Kidney epithelial cell (primary cell): ENCODE measurements around the gene GALNT9. TPM values are rescaled to one million over a fixed set of nuclear protein-coding genes. Genes with fewer than 3 reads are reported as not detected.

Experiments used
- DNase-seq: peaks from one replicate; pipeline ENCODE4 v3.0.0-alpha.2; 2010; ENCODE audit warnings: low read depth
- H3K27me3 ChIP-seq: 2 replicates; pipeline ENCODE4 v1.6.0; 2011; ENCODE audit warnings: low read length; ENCODE audit not compliant: control insufficient read depth, insufficient read depth
- H3K36me3 ChIP-seq: 2 replicates; pipeline ENCODE4 v1.5.1; 2011; ENCODE audit warnings: low read length; ENCODE audit not compliant: control insufficient read depth, insufficient read depth
- H3K4me3 ChIP-seq: 2 replicates; pipeline ENCODE4 v1.5.1; 2011; ENCODE audit warnings: low read depth, mild to moderate bottlenecking, control low read depth, low read length
- total RNA-seq: library from RNA; depleted of rRNA; stranded (reverse); fragments of >200 nt; gene quantifications from 2 replicates; pipeline ENCODE4 v1.2.3, GENCODE V29; 2015
- TF ChIP-seq, protein P1 (sequence below): IDR thresholded peaks from 2 replicates; pipeline ENCODE4 v1.5.1; 2011; ENCODE audit warnings: mild to moderate bottlenecking, moderate library complexity, low read length, control low read depth, inconsistent platforms; ENCODE audit not compliant: insufficient read depth, poor library complexity, severe bottlenecking

GALNT9 gene
- total RNA-seq, 1 donor from 2014 or later = 1.5 TPM

DNA sequence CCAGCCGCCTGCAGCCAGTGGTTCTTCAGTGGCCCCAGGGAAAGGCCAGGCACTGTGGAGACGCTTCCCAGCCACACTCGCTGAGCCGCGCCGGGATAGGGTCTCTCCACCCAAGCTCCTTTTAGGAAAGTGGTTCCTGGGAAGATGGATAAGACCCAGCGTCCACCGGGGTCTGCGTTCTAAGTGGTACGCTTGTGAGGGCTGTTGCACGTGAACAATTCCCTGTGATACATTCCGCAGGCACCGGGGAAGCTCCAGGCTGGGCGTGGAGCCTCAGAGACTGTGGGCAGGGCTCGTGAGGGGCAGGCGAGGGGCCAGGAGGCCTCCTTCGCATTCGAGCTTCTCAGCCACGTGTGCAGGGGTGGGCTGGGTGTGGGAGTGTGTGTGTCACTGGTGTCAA lies 48.4 kb downstream of the GALNT9 start:
- Histone ChIP-seq H3K27me3 (peaks cover 66% of the 10 kb centered on the region), H3K36me3 (no peaks in the 10 kb centered on the region), H3K4me3 (no peak overlapping the region)
- no peak for DNase-seq
- TF ChIP-seq, protein P1, sequence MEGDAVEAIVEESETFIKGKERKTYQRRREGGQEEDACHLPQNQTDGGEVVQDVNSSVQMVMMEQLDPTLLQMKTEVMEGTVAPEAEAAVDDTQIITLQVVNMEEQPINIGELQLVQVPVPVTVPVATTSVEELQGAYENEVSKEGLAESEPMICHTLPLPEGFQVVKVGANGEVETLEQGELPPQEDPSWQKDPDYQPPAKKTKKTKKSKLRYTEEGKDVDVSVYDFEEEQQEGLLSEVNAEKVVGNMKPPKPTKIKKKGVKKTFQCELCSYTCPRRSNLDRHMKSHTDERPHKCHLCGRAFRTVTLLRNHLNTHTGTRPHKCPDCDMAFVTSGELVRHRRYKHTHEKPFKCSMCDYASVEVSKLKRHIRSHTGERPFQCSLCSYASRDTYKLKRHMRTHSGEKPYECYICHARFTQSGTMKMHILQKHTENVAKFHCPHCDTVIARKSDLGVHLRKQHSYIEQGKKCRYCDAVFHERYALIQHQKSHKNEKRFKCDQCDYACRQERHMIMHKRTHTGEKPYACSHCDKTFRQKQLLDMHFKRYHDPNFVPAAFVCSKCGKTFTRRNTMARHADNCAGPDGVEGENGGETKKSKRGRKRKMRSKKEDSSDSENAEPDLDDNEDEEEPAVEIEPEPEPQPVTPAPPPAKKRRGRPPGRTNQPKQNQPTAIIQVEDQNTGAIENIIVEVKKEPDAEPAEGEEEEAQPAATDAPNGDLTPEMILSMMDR = no peak

DNA sequence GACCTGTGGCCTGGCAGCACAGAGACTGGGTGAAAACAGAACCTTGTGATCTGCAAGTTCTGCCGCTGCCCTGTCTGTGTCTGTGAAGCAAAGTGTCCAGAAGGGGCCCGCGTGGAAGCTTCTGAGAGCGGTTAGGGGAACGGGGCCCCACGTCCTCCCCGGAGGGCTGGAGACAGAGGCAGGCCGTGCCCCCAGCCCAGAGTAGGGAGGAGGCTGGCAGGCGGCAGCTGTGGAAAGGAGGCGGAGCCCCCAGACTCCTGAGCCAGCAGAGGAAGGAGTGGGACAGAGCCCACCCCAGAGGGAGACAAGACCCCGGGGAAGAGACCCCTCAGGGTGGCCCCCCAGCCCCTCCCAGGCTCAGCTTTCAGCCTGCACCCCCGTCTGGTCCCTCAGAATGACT lies 49.0 kb downstream of the GALNT9 start:
- peaks cover 66% of the 10 kb centered on the region for H3K27me3 ChIP-seq
- H3K36me3 ChIP-seq = no peaks in the 10 kb centered on the region
- DNase-seq = no peak
- TF ChIP-seq, protein P1 = no peak
- H3K4me3 ChIP-seq = no peak overlapping the region

DNA sequence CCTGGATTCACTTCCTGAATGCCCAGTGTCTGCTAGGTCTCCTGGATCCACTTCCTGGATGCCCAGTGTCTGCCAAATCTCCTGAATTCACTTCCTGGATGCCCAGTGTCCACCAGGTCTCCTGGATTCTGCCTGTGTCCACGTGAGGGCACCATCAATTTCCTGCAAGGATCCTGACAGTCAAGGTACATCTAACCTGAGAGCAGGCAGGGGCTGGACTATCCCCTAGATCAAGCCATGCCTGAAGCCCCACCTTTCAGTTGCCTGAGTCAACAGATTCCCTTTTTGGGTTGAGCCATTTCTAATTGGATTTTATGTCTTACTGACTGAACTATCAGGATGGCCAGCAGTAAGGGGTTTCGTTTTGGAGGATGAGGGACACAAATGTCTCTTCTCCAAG lies 49.5 kb downstream of the GALNT9 start:
- Histone ChIP-seq H3K27me3 (peaks cover 66% of the 10 kb centered on the region), H3K36me3 (no peaks in the 10 kb centered on the region), H3K4me3 (no peak overlapping the region)
- TF ChIP-seq, protein P1 = no peak
- DNase-seq = no peak

DNA sequence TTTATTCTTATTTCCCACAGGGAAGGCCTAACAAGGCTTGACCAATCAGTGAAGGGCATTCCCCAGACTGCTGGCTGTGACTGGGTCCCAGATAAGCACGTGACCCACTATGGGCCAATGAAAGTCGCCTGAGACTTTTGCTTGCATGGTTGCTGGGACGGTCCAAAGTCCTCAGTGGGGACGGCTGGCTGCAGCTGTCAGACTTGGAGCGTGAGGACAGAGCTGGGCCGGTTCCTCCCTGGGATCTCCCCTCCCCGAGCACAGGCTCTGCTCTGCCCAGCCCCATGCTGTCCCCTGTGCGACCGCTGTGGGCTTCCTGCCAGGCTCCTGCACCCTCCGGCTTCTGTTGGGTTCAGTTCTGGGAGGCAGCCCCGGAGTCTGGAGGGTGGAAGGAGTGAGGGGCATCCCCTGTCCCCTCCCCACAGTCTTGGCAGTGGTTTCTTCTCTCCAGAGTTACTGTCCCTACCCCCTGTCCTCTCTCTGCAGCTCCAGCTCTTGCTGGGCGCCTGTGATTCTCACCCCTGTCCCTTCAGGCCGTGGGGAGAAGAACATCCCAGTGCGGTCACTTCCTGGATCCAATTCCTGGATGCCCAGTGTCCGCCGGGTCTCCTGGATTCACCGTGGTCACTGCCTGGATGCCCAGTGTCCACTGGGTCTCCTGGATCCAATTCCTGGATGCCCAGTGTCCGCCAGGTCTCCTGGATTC lies 50.1 kb downstream of the GALNT9 start:
- no peak for DNase-seq
- TF ChIP-seq, protein P1 = no peak

DNA sequence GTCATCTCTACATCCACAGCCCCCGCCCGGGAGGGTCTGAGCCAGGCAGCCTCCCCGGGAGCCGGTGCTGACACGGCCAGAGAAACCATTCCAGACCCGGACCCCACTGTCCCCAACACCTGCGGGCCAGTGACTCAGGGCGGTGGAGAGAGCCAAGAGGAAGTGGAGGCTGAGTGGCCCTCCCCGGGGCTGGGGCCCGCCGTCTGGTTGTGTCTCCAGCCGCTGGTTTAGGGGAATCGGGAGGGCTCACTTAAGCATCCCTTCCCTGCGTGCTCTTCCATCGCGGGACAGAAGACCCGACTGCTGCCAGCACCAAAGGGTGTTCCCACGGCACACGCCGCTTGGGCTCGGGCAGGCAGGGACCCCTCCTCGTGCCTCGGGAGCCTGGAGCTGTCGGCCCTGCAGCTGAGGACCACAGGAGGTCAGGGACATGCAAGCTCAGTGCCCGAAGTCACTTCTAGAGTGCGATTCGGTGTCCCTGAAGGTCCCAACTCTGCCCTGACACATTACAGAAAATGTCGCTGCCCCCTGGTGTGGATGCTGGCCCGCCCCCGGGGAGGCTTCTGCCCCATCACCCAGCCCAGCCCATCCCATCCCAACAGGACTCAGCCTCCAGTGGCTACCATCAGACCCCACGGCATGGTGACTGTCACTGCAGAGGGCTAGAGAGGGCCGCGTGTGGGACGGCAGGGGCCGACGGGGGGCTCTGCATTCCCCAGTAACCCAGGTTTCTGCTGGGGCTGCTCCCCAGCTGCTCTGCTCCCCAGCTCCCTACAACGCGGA lies 50.8 kb downstream of the GALNT9 start:
- H3K36me3 ChIP-seq = no peaks in the 10 kb centered on the region
- no peak overlapping the region for H3K4me3 ChIP-seq
- DNase-seq = no peak
- TF ChIP-seq, protein P1 = no peak
- H3K27me3 ChIP-seq = peaks cover 70% of the 10 kb centered on the region

More for the DNA sequence above, 50.1 kb downstream of the GALNT9 start:
- Histone ChIP-seq H3K36me3 (no peaks in the 10 kb centered on the region), H3K27me3 (peaks cover 68% of the 10 kb centered on the region), H3K4me3 (no peak overlapping the region)

DNA sequence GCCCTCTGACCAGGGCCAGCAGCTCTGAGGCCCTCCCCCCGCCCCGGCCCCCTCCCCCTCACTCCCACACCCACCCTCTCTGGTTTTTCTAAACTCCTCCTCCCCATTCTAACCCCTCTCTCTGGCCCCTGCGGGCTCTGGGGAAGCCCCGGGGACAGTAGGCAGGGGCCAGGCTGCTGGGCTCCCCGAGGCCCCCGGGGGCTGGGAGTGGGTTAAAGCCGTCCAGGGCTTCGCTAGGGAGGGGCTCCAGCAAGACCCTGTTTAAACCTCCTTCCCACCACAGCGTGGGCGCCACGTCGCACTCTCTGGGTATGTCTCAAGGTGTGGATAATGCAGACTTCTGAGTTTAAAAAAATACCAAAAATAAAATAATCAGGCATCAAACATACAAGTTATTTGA lies 51.4 kb downstream of the GALNT9 start:
- TF ChIP-seq, protein P1 = no peak
- Histone ChIP-seq H3K36me3 (no peaks in the 10 kb centered on the region), H3K4me3 (no peak overlapping the region), H3K27me3 (peaks cover 70% of the 10 kb centered on the region)
- DNase-seq = no peak
